Measurements from ENCODE around the gene GLIPR1.
A peak's percentile ranks its signal among the peaks of the same experiment; 100 is the strongest.

GLIPR1 gene

GRCh38 chr12:75529826-75530225, 49.3 kb downstream of the GLIPR1 start:
- in situ Hi-C loops (cut with HindIII; ENCODE audit: low pct_unique_long_range_greater_than_20kb, low sequenced_read_pairs): no loop called here
- no peak for TF ChIP-seq JUND (IDR thresholded peaks at IDR 0.05; ENCODE audit: low read depth)
- no peak for DNase-seq (ENCODE audit: low read depth in 1 of 2, low spot score in 1 of 2)

DNA sequence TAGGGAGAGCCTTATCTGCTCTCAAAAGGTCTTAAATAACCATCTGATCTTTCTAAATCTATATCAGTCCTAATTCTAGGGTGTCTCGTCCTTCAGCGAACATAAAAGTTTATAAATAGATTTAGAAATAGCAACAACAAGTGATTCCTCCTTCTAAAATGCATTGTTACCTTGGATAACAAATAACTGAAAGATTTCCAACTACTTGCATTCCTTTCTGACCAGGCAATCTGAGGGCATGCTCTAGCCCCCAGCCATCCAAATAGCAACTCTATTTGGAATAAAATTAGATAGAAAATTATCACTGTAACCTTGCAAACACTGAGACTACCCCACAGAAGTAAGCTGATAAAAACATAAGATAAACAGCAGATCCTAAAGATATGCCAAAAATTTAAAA, 52.7 kb downstream of the GLIPR1 start:
- no peak for TF ChIP-seq JUND (IDR thresholded peaks at IDR 0.05; ENCODE audit: low read depth)
- DNase-seq (ENCODE audit: low read depth in 1 of 2, low spot score in 1 of 2): no peak
- in situ Hi-C loops (cut with HindIII; ENCODE audit: low pct_unique_long_range_greater_than_20kb, low sequenced_read_pairs): no loop called here

DNA sequence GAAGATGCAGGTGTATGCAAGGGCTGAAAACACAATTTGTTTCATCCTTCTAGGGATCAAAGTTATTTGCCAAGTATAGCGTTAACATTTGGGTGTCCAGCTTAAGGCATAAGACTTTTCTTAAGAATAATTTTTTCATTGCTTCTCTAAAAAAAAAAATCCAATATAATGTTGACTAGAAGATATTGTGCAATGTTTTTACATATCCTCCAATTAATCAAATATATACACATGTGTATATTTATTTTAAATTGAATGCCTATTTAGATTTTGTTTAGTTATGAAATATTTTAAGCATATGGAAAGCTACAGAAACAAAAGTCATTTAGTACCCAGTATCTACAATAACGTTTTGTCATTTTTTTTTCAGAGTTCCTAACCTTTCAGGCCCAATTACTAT, 59.3 kb downstream of the GLIPR1 start:
- no peak for TF ChIP-seq JUND (IDR thresholded peaks at IDR 0.05; ENCODE audit: low read depth)
- in situ Hi-C loops (cut with HindIII; ENCODE audit: low pct_unique_long_range_greater_than_20kb, low sequenced_read_pairs): no loop called here
- no peak for DNase-seq (ENCODE audit: low read depth in 1 of 2, low spot score in 1 of 2)

DNA sequence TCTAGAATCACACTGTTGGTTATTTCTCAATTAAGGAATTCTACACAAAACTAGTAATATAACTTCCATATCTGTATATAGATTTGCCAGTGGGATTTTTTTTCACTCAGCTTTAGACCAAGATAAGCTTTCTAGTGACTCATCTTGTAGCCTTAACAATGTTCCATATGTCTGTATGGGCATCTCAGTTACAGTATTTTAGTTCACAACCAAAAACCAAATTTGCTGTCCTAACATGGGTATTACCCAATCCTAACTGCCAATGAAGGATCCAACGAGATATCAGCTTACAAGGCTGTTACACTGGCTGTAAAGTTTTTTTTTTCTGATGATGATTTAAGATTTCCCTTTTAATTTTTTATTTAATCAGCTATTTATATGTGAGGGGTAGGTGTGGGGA, 62.4 kb downstream of the GLIPR1 start:
- no peak for DNase-seq (ENCODE audit: low read depth in 1 of 2, low spot score in 1 of 2)
- TF ChIP-seq JUND (IDR thresholded peaks at IDR 0.05; ENCODE audit: low read depth): no peak
- in situ Hi-C loops (cut with HindIII; ENCODE audit: low pct_unique_long_range_greater_than_20kb, low sequenced_read_pairs): no loop called here

GRCh38 chr12:75543529-75543928, 63.0 kb downstream of the GLIPR1 start:
- in situ Hi-C loops (cut with HindIII; ENCODE audit: low pct_unique_long_range_greater_than_20kb, low sequenced_read_pairs): no loop called here
- TF ChIP-seq JUND (IDR thresholded peaks at IDR 0.05; ENCODE audit: low read depth): no peak
- no peak for DNase-seq (ENCODE audit: low read depth in 1 of 2, low spot score in 1 of 2)

- no peak for TF ChIP-seq JUND (IDR thresholded peaks at IDR 0.05; ENCODE audit: low read depth)
- in situ Hi-C loops (cut with HindIII; ENCODE audit: low pct_unique_long_range_greater_than_20kb, low sequenced_read_pairs): no loop called here
- DNase-seq (ENCODE audit: low read depth in 1 of 2, low spot score in 1 of 2): no peak
Measured at GRCh38 chr12:75545636-75546035, 65.1 kb downstream of the GLIPR1 start.

- in situ Hi-C loops (cut with HindIII; ENCODE audit: low pct_unique_long_range_greater_than_20kb, low sequenced_read_pairs): no loop called here
- no peak for TF ChIP-seq JUND (IDR thresholded peaks at IDR 0.05; ENCODE audit: low read depth)
- DNase-seq (ENCODE audit: low read depth in 1 of 2, low spot score in 1 of 2): no peak
Measured at GRCh38 chr12:75548879-75549278, 68.3 kb downstream of the GLIPR1 start.

DNA sequence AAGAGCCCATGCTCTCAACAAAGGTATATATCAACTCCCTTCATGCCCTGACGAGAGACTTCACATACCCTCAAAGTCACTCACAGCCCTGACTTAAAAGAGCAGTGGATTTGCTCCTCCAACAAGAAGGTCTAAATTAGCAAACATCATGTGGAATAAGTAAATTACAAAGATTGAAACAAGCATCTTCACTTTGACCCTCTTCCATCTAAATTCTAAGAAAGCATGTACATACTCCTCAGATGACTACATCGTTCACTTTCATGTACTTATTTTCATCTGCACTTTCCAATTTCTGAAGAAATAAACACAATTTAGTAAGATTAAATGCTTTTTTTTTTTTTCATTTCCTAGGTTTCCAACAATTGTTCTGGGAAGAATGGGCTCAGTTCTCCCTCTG, 69.4 kb downstream of the GLIPR1 start:
- no peak for DNase-seq (ENCODE audit: low read depth in 1 of 2, low spot score in 1 of 2)
- in situ Hi-C loops (cut with HindIII; ENCODE audit: low pct_unique_long_range_greater_than_20kb, low sequenced_read_pairs): no loop called here

GRCh38 chr12:75550401-75551240, 70.1 kb downstream of the GLIPR1 start:
- no peak for DNase-seq (ENCODE audit: low read depth in 1 of 2, low spot score in 1 of 2)
- in situ Hi-C loops (cut with HindIII; ENCODE audit: low pct_unique_long_range_greater_than_20kb, low sequenced_read_pairs): no loop called here
- no peak for TF ChIP-seq JUND (IDR thresholded peaks at IDR 0.05; ENCODE audit: low read depth)

More for the DNA sequence above, 69.4 kb downstream of the GLIPR1 start:
- TF ChIP-seq JUND (IDR thresholded peaks at IDR 0.05; ENCODE audit: low read depth): no peak

DNA sequence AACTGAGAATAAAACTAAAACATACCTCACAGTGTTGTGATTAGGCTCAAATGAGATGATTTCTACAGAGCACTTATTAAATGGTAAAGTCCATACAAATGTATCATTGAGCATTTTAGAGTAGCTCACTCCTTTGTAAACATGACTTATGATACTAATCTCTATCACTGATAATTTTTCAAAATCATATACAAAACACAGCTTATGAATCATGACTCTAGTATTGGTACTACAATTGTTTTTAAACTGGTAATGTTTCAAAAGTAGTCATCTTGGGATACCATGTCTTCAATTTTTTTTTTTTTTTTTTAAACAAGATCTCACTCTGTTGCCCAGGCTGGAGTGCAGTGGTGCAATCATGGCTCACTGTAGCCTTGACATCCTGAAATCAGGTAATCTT, 70.9 kb downstream of the GLIPR1 start:
- no peak for TF ChIP-seq JUND (IDR thresholded peaks at IDR 0.05; ENCODE audit: low read depth)
- no peak for DNase-seq (ENCODE audit: low read depth in 1 of 2, low spot score in 1 of 2)
- in situ Hi-C loops (cut with HindIII; ENCODE audit: low pct_unique_long_range_greater_than_20kb, low sequenced_read_pairs): no loop called here

DNA sequence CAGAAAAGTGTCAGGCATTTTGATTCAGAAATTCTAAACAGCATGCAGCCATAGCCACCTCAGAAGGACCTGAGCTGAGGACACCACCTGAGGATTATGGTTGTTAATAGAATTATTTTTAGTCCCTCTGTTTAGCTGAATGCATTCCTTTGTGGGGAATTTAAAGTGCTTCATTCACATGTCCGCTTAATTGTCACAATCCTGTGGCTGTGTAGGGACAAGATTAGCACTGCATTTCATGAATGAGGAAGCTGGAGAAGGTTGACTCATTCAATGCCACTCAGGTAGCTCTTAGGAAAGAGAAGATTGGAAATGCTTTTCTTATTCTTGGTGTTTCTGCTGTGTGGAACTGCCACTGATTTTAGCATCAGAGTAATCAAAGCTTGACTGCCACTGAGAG, 72.8 kb downstream of the GLIPR1 start:
- in situ Hi-C loops (cut with HindIII; ENCODE audit: low pct_unique_long_range_greater_than_20kb, low sequenced_read_pairs): no loop called here
- TF ChIP-seq JUND (IDR thresholded peaks at IDR 0.05; ENCODE audit: low read depth): no peak
- peak in 1 of 2 experiments; percentile 38 for DNase-seq (ENCODE audit: low read depth in 1 of 2, low spot score in 1 of 2)

All from T47D (cell line).